Colonic mucosa (tissue), 4 donors: ENCODE measurements around the gene UBL7. TPM values are rescaled to one million over a fixed set of nuclear protein-coding genes. Genes with fewer than 3 reads are reported as not detected.

Experiments
- DNase-seq: peaks from one replicate; pipeline ENCODE4 v3.0.0-alpha.2; 2020
- H3K27ac ChIP-seq: fragments of 200-600 bp; one replicate; pipeline ENCODE4 v1.8.0; 2021
- H3K27me3 ChIP-seq: fragments of 200-600 bp; one replicate; pipeline ENCODE4 v1.8.0; 2021
- H3K36me3 ChIP-seq: fragments of 200-600 bp; one replicate; pipeline ENCODE4 v1.8.0; 2021
- H3K4me1 ChIP-seq: fragments of 200-600 bp; one replicate; pipeline ENCODE4 v1.8.0; 2021; ENCODE audit warnings: mild to moderate bottlenecking
- H3K4me3 ChIP-seq: fragments of 200-600 bp; one replicate; pipeline ENCODE4 v1.8.0; 2021
- H3K9ac ChIP-seq, 2 donors: one replicate each; pipeline ENCODE4 v1.7.0; 2013; ENCODE audit warnings: control low read depth in 2 of 2, low read depth in 2 of 2, low read length in 2 of 2
- H3K9me3 ChIP-seq: fragments of 200-600 bp; one replicate; pipeline ENCODE4 v1.8.0; 2021
- CTCF ChIP-seq: fragments of 200-600 bp; IDR thresholded peaks from one replicate; pipeline ENCODE4 v1.8.0; 2022; ENCODE audit warnings: antibody characterized with exemption, mild to moderate bottlenecking
- intact Hi-C: fragments of 100-400 bp; cut with DNase I; formaldehyde crosslinking; loops from one replicate; pipeline ENCODE4 v1.14.1; 2022
- total RNA-seq, 2 donors: library from RNA; stranded (reverse); fragmentation: NEBNext Ultra II Directional in 1 of 2; extraction: Animal tissue kit (Norgen Biotek cat#: 25700) in 1 of 2; gene quantifications; one replicate each; pipeline ENCODE4 v1.2.1, GENCODE V29; 2021
- donor health status: healthy.
- donor health status: DM: no; HTN: no; CAD: no.
- donor health status: DM: no; HTN: no; CAD: no.

UBL7 gene
- total RNA-seq, 2 donors from 2014 or later = 32.2 to 43.8 TPM

- DNase-seq = no peak
- Histone ChIP-seq H3K9me3 (no peaks in the 10 kb centered on the region), H3K9ac (no peak overlapping the region)
Measured at GRCh38 chr15:74417670-74418069, 43.3 kb downstream of the UBL7 start.

GRCh38 chr15:74417225-74417624 is 43.7 kb downstream of the UBL7 start:
- TF ChIP-seq CTCF = no peak
- Histone ChIP-seq H3K4me1 (no peaks in the 10 kb centered on the region), H3K4me3 (no peak overlapping the region), H3K27ac (no peak overlapping the region), H3K9me3 (no peaks in the 10 kb centered on the region), H3K36me3 (no peaks in the 10 kb centered on the region), H3K9ac (no peak overlapping the region), H3K27me3 (no peaks in the 10 kb centered on the region)
- intact Hi-C loops = no loop called here
- DNase-seq = no peak

More at GRCh38 chr15:74417670-74418069, 43.3 kb downstream of the UBL7 start:
- Histone ChIP-seq H3K27ac (no peak overlapping the region), H3K4me1 (no peaks in the 10 kb centered on the region), H3K27me3 (no peaks in the 10 kb centered on the region), H3K4me3 (no peak overlapping the region), H3K36me3 (no peaks in the 10 kb centered on the region)
- intact Hi-C loops = no loop called here
- no peak for TF ChIP-seq CTCF

- no peak overlapping the region for H3K9ac ChIP-seq
- no peaks in the 10 kb centered on the region for H3K36me3 ChIP-seq
Measured at GRCh38 chr15:74415966-74416916, 44.7 kb downstream of the UBL7 start.

GRCh38 chr15:74414603-74415338 is 46.2 kb downstream of the UBL7 start:
- Histone ChIP-seq H3K36me3 (no peaks in the 10 kb centered on the region), H3K9ac (no peak overlapping the region), H3K9me3 (no peaks in the 10 kb centered on the region), H3K27ac (no peak overlapping the region), H3K27me3 (no peaks in the 10 kb centered on the region), H3K4me3 (no peak overlapping the region), H3K4me1 (no peaks in the 10 kb centered on the region)
- intact Hi-C loops = no loop called here
- no peak for DNase-seq
- TF ChIP-seq CTCF = no peak

More at GRCh38 chr15:74415966-74416916, 44.7 kb downstream of the UBL7 start:
- Histone ChIP-seq H3K27me3 (no peaks in the 10 kb centered on the region), H3K4me3 (no peak overlapping the region), H3K4me1 (no peaks in the 10 kb centered on the region), H3K27ac (no peak overlapping the region), H3K9me3 (no peaks in the 10 kb centered on the region)
- TF ChIP-seq CTCF = no peak
- intact Hi-C loops = no loop called here
- no peak for DNase-seq

- DNase-seq = no peak
- H3K4me1 ChIP-seq = no peaks in the 10 kb centered on the region
- H3K9ac ChIP-seq = no peak overlapping the region
- intact Hi-C loops = no loop called here
- no peak overlapping the region for H3K4me3 ChIP-seq
- H3K36me3 ChIP-seq = no peaks in the 10 kb centered on the region
- no peak overlapping the region for H3K27ac ChIP-seq
- H3K9me3 ChIP-seq = no peaks in the 10 kb centered on the region
- TF ChIP-seq CTCF = no peak
- no peaks in the 10 kb centered on the region for H3K27me3 ChIP-seq
Measured at GRCh38 chr15:74414081-74414580, 46.8 kb downstream of the UBL7 start.
